Stomach (tissue), 9 donors: ENCODE data around the gene TARM1. TPM values are rescaled to one million over a fixed set of nuclear protein-coding genes. Genes with fewer than 3 reads are reported as not detected.

Source experiments
- DNase-seq, 2 donors: peaks; one replicate each; pipeline versions ENCODE4 v3.0.0 to v3.0.0-alpha.2; 2013 to 2019
- H3K27ac ChIP-seq, 5 donors: fragments of 200-600 bp in 4 of 5; sonication (generic) in 4 of 5; one replicate each; pipeline ENCODE4 v1.5.1; 2013 to 2019; ENCODE audit warnings: mild to moderate bottlenecking in 1 of 5, moderate library complexity in 1 of 5
- H3K27me3 ChIP-seq, 3 donors: fragments of 200-600 bp; sonication (generic); one replicate each; pipeline ENCODE4 v1.5.1; 2017 to 2019; ENCODE audit warnings: mixed run types in 1 of 3
- H3K36me3 ChIP-seq, 4 donors: fragments of 200-600 bp; sonication (generic); 1 replicate in 3 of 4; 2 replicates in 1 of 4; pipeline ENCODE4 v1.5.1; 2016 to 2019
- H3K4me1 ChIP-seq, 4 donors: fragments of 200-600 bp; sonication (generic); one replicate each; pipeline ENCODE4 v1.5.1; 2016 to 2019
- H3K4me3 ChIP-seq, 4 donors: fragments of 200-600 bp; sonication (generic) in 3 of 4; one replicate each; pipeline ENCODE4 v1.5.1; 2016 to 2019; ENCODE audit warnings: mild to moderate bottlenecking in 1 of 4
- H3K9me3 ChIP-seq, 4 donors: fragments of 200-600 bp; sonication (generic); one replicate each; pipeline ENCODE4 v1.5.1; 2016 to 2019
- EP300 ChIP-seq: sonication (generic); formaldehyde crosslinking; IDR thresholded peaks from one replicate; pipeline ENCODE4 v1.6.1; 2017; ENCODE audit warnings: antibody characterized with exemption
- POLR2A ChIP-seq, 4 donors: fragments of 450-650 bp; IDR thresholded peaks; one replicate each; pipeline ENCODE4 v1.6.1; 2016; ENCODE audit warnings: antibody characterized with exemption in 4 of 4, control low read depth in 2 of 4, mild to moderate bottlenecking in 1 of 4, moderate library complexity in 1 of 4
- POLR2AphosphoS5 ChIP-seq, 3 donors: sonication (generic); formaldehyde crosslinking; IDR thresholded peaks; one replicate each; pipeline ENCODE4 v1.6.1; 2016; ENCODE audit warnings: antibody characterized with exemption in 3 of 3
- WGBS, 5 donors: extraction: QIAGEN DNeasy Blood & Tissue Kit in 3 of 5; methylation state at CpG; one replicate each; pipeline versions ENCODE4 v1.1.5 to v1.1.7; 2013 to 2018; 5-methylcytosine and 5-hydroxymethylcytosine counted together
- intact Hi-C: fragments of 100-400 bp; cut with DNase I; formaldehyde crosslinking; loops from one replicate; pipeline ENCODE4 v1.15.1; 2023; ENCODE audit warnings: low total_unique reads
- polyA plus RNA-seq, 3 donors: library from polyadenylated mRNA; stranded (reverse); fragments of 200-250 nt; gene quantifications; one replicate each; pipeline ENCODE4 v1.2.3, GENCODE V29; 2013
- total RNA-seq, 5 donors: library from RNA; depleted of rRNA; stranded (reverse); fragments of >200 nt; gene quantifications; one replicate each; pipeline versions ENCODE4 v1.1.0 to v1.2.3, GENCODE V29; 2014 to 2016
- TF ChIP-seq, protein P1 (sequence below), 7 experiments: fragments of 450-650 bp in 4 of 7; fragments of 200-600 bp in 3 of 7; sonication (generic) in 3 of 7; IDR thresholded peaks; one replicate each; pipeline ENCODE4 v1.5.1; 2016 to 2019; ENCODE audit warnings: antibody characterized with exemption in 7 of 7, control low read depth in 2 of 7, mild to moderate bottlenecking in 1 of 7
- donor health status: healthy with polysubstance abuse.
- donor health status: Bipolar disorder and iron deficiency.
- donor health status: healthy.

Gene TARM1
- total and polyA plus RNA-seq, 8 donors: not detected

DNA sequence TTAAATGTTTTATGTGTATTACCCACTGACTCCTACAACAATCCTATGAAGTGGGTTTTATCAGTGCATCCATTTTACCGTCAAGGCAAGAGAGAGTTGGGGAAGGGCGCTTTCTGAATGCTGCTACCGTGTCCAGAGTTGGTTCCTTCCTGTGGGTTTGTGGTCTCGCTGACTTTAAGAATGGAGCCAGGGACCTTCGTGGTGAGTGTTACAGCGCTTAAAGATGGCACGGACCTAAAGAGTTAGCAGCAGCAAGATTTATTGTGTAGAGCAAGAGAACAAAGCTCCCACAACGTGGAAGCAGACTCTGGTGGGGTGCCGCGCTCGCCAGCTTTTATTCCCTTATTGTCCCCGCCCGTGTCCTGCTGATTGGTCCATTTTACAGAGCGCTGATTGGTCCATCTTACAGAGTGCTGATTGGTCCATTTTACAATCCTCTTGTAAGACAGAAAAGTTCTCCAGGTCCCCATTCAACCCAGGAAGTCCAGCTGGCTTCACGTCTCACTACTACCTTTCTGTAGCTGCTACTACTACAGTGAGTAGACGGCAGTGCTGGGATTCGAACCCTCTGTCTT is 13.3 kb upstream of the TARM1 start:
- WGBS, 5 donors: 79 to 86% (median 81%) methylated on average over 17 of the region's 17 CpGs
- peaks cover 0 to 38% (median 19%) of the 10 kb centered on the region in 3 donors for H3K27me3 ChIP-seq
- H3K9me3 ChIP-seq: no peaks in the 10 kb centered on the region
- no peak overlapping the region for H3K27ac ChIP-seq
- H3K36me3 ChIP-seq: no peaks in the 10 kb centered on the region
- DNase-seq: no peak
- TF ChIP-seq POLR2AphosphoS5 (IDR thresholded peaks at IDR 0.05) (no peak), EP300 (no peak), POLR2A (IDR thresholded peaks at IDR 0.05) (no peak)
- TF ChIP-seq, protein P1, sequence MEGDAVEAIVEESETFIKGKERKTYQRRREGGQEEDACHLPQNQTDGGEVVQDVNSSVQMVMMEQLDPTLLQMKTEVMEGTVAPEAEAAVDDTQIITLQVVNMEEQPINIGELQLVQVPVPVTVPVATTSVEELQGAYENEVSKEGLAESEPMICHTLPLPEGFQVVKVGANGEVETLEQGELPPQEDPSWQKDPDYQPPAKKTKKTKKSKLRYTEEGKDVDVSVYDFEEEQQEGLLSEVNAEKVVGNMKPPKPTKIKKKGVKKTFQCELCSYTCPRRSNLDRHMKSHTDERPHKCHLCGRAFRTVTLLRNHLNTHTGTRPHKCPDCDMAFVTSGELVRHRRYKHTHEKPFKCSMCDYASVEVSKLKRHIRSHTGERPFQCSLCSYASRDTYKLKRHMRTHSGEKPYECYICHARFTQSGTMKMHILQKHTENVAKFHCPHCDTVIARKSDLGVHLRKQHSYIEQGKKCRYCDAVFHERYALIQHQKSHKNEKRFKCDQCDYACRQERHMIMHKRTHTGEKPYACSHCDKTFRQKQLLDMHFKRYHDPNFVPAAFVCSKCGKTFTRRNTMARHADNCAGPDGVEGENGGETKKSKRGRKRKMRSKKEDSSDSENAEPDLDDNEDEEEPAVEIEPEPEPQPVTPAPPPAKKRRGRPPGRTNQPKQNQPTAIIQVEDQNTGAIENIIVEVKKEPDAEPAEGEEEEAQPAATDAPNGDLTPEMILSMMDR (IDR thresholded peaks at IDR 0.05): no peak
- H3K4me1 ChIP-seq: peaks cover 0 to 22% (median 13%) of the 10 kb centered on the region in 4 donors
- no peak overlapping the region for H3K4me3 ChIP-seq
- intact Hi-C loops: no loop called here

DNA sequence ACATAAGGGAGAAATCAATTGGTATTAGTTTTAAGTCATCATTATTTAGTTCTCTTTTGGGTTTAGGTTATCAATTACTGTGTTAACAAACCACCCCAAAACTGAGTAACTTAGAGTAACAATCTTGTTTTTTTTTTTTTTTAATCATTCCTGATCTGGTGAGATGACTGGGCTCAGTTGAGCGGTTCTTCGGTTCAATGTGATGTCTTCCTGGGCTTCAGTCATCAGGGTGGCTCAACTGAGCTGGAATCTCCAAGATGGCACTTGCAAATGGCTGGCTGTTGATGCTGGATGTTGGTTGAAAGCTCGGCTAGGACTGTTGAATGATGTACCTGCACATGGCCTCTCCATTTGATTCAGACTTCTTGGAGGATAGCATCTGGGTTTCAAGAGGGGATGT is 3.2 kb upstream of the TARM1 start:
- DNase-seq: no peak
- Histone ChIP-seq H3K9me3 (peaks cover 3 to 34% (median 24%) of the 10 kb centered on the region in 4 donors), H3K27ac (no peak overlapping the region), H3K4me3 (no peak overlapping the region), H3K4me1 (no peaks in the 10 kb centered on the region), H3K27me3 (peaks cover 0 to 4% (median 0%) of the 10 kb centered on the region in 3 donors), H3K36me3 (no peaks in the 10 kb centered on the region)
- intact Hi-C loops: no loop called here
- WGBS, 5 donors: 78 to 91% (median 83%) methylated on average over 3 of the region's 3 CpGs
- TF ChIP-seq POLR2AphosphoS5 (IDR thresholded peaks at IDR 0.05): no peak
- TF ChIP-seq POLR2A (IDR thresholded peaks at IDR 0.05): no peak
- TF ChIP-seq EP300: no peak
- TF ChIP-seq, protein P1 (IDR thresholded peaks at IDR 0.05): no peak

DNA sequence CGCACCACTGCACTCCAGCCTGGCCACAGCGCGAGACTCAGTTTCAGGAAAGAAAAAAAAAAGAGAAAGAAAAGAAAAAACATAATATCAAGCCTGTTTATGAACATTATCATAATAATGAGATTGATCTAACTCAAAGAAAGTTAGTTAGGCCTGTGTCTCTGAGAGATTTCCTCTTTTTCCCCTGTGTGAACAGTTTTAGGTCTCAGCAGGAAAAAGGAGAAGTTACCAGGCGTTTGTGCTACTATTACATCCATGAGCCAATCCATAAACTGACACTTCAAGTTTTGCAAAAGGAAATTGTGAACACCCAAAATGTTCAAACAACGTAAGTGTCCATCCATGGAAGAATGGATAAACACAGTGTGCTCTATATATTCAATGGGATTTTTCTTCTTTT is 3.8 kb downstream of the TARM1 start:
- H3K4me1 ChIP-seq: no peaks in the 10 kb centered on the region
- TF ChIP-seq, protein P1 (IDR thresholded peaks at IDR 0.05): no peak
- TF ChIP-seq POLR2AphosphoS5 (IDR thresholded peaks at IDR 0.05): no peak
- TF ChIP-seq POLR2A (IDR thresholded peaks at IDR 0.05): no peak
- no peak for TF ChIP-seq EP300
- intact Hi-C loops: no loop called here
- peaks cover 3 to 19% (median 12%) of the 10 kb centered on the region in 4 donors for H3K9me3 ChIP-seq
- no peaks in the 10 kb centered on the region for H3K36me3 ChIP-seq
- peaks cover 0 to 5% (median 0%) of the 10 kb centered on the region in 3 donors for H3K27me3 ChIP-seq
- WGBS, 5 donors: 68 to 79% (median 72%) methylated on average over 5 of the region's 5 CpGs
- no peak overlapping the region for H3K27ac ChIP-seq
- no peak overlapping the region for H3K4me3 ChIP-seq
- no peak for DNase-seq

DNA sequence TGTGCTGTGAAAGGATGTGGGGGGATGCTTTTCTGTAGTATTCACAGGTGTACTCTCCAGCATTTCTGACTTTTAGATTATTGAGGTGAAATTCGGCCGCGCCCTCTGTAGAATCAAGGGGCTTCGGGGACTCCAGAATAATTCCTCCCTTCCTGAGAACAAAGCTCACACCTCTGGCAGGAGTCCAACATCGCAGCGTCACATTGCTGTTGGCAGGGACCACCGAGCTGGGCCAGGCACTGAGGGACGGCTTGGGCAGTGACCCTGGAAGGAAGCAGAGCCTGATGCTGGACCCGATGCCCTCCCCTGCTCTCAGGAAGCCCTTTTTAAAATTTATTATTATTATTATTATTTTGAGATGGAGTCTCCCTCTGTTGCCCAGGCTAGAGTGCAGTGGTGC is 6.3 kb downstream of the TARM1 start:
- no peak for DNase-seq
- Histone ChIP-seq H3K9me3 (peaks cover 0 to 6% (median 5%) of the 10 kb centered on the region in 4 donors), H3K36me3 (no peaks in the 10 kb centered on the region), H3K27me3 (peaks cover 0 to 5% (median 0%) of the 10 kb centered on the region in 3 donors), H3K27ac (no peak overlapping the region), H3K4me1 (no peaks in the 10 kb centered on the region), H3K4me3 (no peak overlapping the region)
- WGBS, 5 donors: 75 to 81% (median 77%) methylated on average over 9 of the region's 9 CpGs
- intact Hi-C loops: no loop called here
- TF ChIP-seq POLR2A (IDR thresholded peaks at IDR 0.05) (no peak), POLR2AphosphoS5 (IDR thresholded peaks at IDR 0.05) (no peak), EP300 (no peak)
- TF ChIP-seq, protein P1 (IDR thresholded peaks at IDR 0.05): no peak
